IMR-90 (cell line): ENCODE measurements around the gene LGI1. TPM values are rescaled to one million over a fixed set of nuclear protein-coding genes. Genes with fewer than 3 reads are reported as not detected.
"Not testable (repeated sequence)": the region's sequence is repeated elsewhere in the genome, so short reads cannot be mapped to it uniquely, and the experiment has no call there.

ENCODE experiments used
- ATAC-seq: fragments of 200-7000 bp; cut with Tn5 transposase; 2 replicates; pipeline ENCODE4 v1.9.1; 2020; ENCODE audit warnings: low read depth, mild to moderate bottlenecking, moderate library complexity
- BruUV-seq: library from RNA; stranded (reverse); fragments of 400-500 nt; replicated peaks from 2 replicates; lab custom pipeline; 2021; lab: Mats Ljungman, UMichigan
- CTCF ChIA-PET: fragments of 300-600 bp; formaldehyde crosslinking; extraction: SDS; loops from one replicate; lab custom pipeline; 2021; ENCODE audit warnings: antibody characterized with exemption; lab: Yijun Ruan, JAX
- POLR2A ChIA-PET: fragments of 300-600 bp; sonication (Branson Sonifier 250); formaldehyde crosslinking; loops from one replicate; lab custom pipeline; 2022; ENCODE audit warnings: antibody characterized with exemption; ENCODE audit not compliant: unreplicated experiment; lab: Charles Lee
- DNase-seq: peaks from one replicate; pipeline ENCODE4 v3.0.0; 2013
- H2AFZ ChIP-seq: replicated peaks from 2 replicates; pipeline ENCODE3; 2013; ENCODE audit warnings: low read length, mild to moderate bottlenecking; ENCODE audit not compliant: poor library complexity
- H2AK5ac ChIP-seq: 2 replicates; pipeline ENCODE4 v1.6.1; 2013; ENCODE audit warnings: low read depth, low read length, inconsistent platforms
- H2AK9ac ChIP-seq: replicated peaks from 2 replicates; pipeline ENCODE3; 2013; ENCODE audit warnings: mild to moderate bottlenecking, low read depth, low read length, moderate library complexity; ENCODE audit not compliant: poor library complexity
- H2BK120ac ChIP-seq: 2 replicates; pipeline ENCODE4 v1.6.1; 2013; ENCODE audit warnings: low read depth, low read length, inconsistent platforms
- H2BK15ac ChIP-seq: 3 replicates; pipeline ENCODE4 v1.6.1; 2013; ENCODE audit warnings: low read depth, low read length, inconsistent platforms
- H2BK20ac ChIP-seq: 2 replicates; pipeline ENCODE4 v1.6.1; 2013; ENCODE audit warnings: low read depth, mild to moderate bottlenecking, inconsistent platforms, low read length, moderate library complexity
- H2BK5ac ChIP-seq: 2 replicates; pipeline ENCODE4 v1.6.1; 2013; ENCODE audit warnings: mild to moderate bottlenecking, low read depth, low read length, inconsistent platforms; ENCODE audit not compliant: poor library complexity, severe bottlenecking
- H3K14ac ChIP-seq: replicated peaks from 2 replicates; pipeline ENCODE4 v1.6.1; 2013; ENCODE audit warnings: low read depth, low read length, inconsistent platforms
- H3K18ac ChIP-seq: 2 replicates; pipeline ENCODE4 v1.6.1; 2013; ENCODE audit warnings: low read depth, low read length, control low read depth
- H3K23ac ChIP-seq: 2 replicates; pipeline ENCODE4 v1.6.1; 2013; ENCODE audit warnings: low read depth, low read length, inconsistent platforms
- H3K27ac ChIP-seq: 2 replicates; pipeline ENCODE4 v1.5.1; 2013; ENCODE audit warnings: mild to moderate bottlenecking, control low read depth, low read length; ENCODE audit not compliant: insufficient read depth
- H3K27me3 ChIP-seq: 2 replicates; pipeline ENCODE4 v1.6.1; 2013; ENCODE audit warnings: low read length; ENCODE audit not compliant: control insufficient read depth, insufficient read depth
- H3K36me3 ChIP-seq: 2 replicates; pipeline ENCODE4 v1.6.1; 2013; ENCODE audit warnings: low read length, mixed read lengths; ENCODE audit not compliant: control insufficient read depth, insufficient read depth
- H3K4ac ChIP-seq: 2 replicates; pipeline ENCODE4 v1.6.1; 2013; ENCODE audit warnings: low read depth, low read length, inconsistent platforms
- H3K4me1 ChIP-seq: 2 replicates; pipeline ENCODE4 v1.6.1; 2013; ENCODE audit warnings: low read length, mixed read lengths; ENCODE audit not compliant: control insufficient read depth, insufficient read depth
- H3K4me2 ChIP-seq: 2 replicates; pipeline ENCODE4 v1.6.1; 2013; ENCODE audit warnings: low read depth, mild to moderate bottlenecking, control low read depth, low read length, moderate library complexity
- H3K4me3 ChIP-seq: 2 replicates; pipeline ENCODE4 v1.5.1; 2013; ENCODE audit warnings: low read depth, mild to moderate bottlenecking, control low read depth, low read length, moderate library complexity; ENCODE audit not compliant: insufficient read depth
- H3K56ac ChIP-seq: 2 replicates; pipeline ENCODE4 v1.6.1; 2013; ENCODE audit warnings: low read length, inconsistent platforms; ENCODE audit not compliant: insufficient read depth; ENCODE audit errors: extremely low read depth
- H3K79me1 ChIP-seq, 2 experiments: 2 replicates each; pipeline ENCODE4 v1.6.1; 2013; ENCODE audit warnings: low read length in 2 of 2, inconsistent platforms in 1 of 2, low read depth in 1 of 2
- H3K9ac ChIP-seq: 2 replicates; pipeline ENCODE4 v1.6.1; 2013; ENCODE audit warnings: low read depth, low read length, control low read depth
- H3K9me1 ChIP-seq: 2 replicates; pipeline ENCODE4 v1.6.1; 2013; ENCODE audit warnings: low read length, inconsistent platforms; ENCODE audit not compliant: insufficient read depth
- H3K9me3 ChIP-seq: 2 replicates; pipeline ENCODE4 v1.6.1; 2013; ENCODE audit warnings: low read length; ENCODE audit not compliant: control insufficient read depth, insufficient read depth
- H4K20me1 ChIP-seq: 2 replicates; pipeline ENCODE4 v1.6.1; 2013; ENCODE audit warnings: low read length, inconsistent platforms; ENCODE audit not compliant: insufficient read depth
- H4K5ac ChIP-seq: 2 replicates; pipeline ENCODE4 v1.6.1; 2013; ENCODE audit warnings: mild to moderate bottlenecking, low read depth, low read length, control low read depth
- H4K8ac ChIP-seq, 2 experiments: 2 replicates each; pipeline ENCODE4 v1.6.1; 2013; ENCODE audit warnings: low read depth in 2 of 2, low read length in 2 of 2, control low read depth in 1 of 2, inconsistent platforms in 1 of 2
- H4K91ac ChIP-seq: 2 replicates; pipeline ENCODE4 v1.6.1; 2013; ENCODE audit warnings: low read depth, low read length, inconsistent platforms; ENCODE audit not compliant: insufficient read depth
- WGBS, 2 experiments: methylation state at CpG; one replicate each; pipeline versions ENCODE4 v1.1.5 to v1.1.7; 2013; ENCODE audit warnings: missing lambda C conversion rate in 2 of 2; ENCODE audit not compliant: insufficient read length in 1 of 2; ENCODE audit errors: extremely low coverage in 2 of 2; 5-methylcytosine and 5-hydroxymethylcytosine counted together
- dilution Hi-C: fragments of 300-500 bp; cut with HindIII; formaldehyde crosslinking; loops from one replicate; pipeline ENCODE4 v1.14.3; 2018; ENCODE audit warnings: low sequenced_read_pairs; ENCODE audit not compliant: unreplicated experiment
- in situ Hi-C: fragments of 300-500 bp; cut with MboI; formaldehyde crosslinking; loops from 3 replicates; pipeline ENCODE4 v1.14.3; 2019; ENCODE audit warnings: low sequenced_read_pairs, inconsistent platforms, mixed read lengths
- intact Hi-C: fragments of 100-400 bp; cut with micrococcal nuclease; formaldehyde crosslinking; loops from 2 replicates; pipeline ENCODE4 v1.10.0; 2022
- polyA plus RNA-seq, 3 experiments: library from polyadenylated mRNA; depleted of rRNA; stranded (reverse); fragments of >200 nt; gene quantifications; 2 replicates each; pipeline ENCODE4 v1.2.3, GENCODE V29; 2012; ENCODE audit warnings: low replicate concordance in 1 of 3
- total RNA-seq: library from RNA; depleted of rRNA; stranded (reverse); fragments of >200 nt; gene quantifications from 2 replicates; pipeline ENCODE4 v1.2.3, GENCODE V29; 2012

Gene LGI1
- total and polyA plus RNA-seq, 2 of the 4 experiments (the other 2 are of a cell fraction) = not detected

- ATAC-seq, H2AFZ ChIP-seq, H3K27ac ChIP-seq, H3K36me3 ChIP-seq, H4K8ac ChIP-seq, H3K4me3 ChIP-seq, intact Hi-C loops, H2BK20ac ChIP-seq, in situ Hi-C loops, H3K18ac ChIP-seq, H2BK15ac ChIP-seq, H3K9ac ChIP-seq, H4K5ac ChIP-seq, POLR2A ChIA-PET, H3K14ac ChIP-seq, dilution Hi-C loops, H3K4me2 ChIP-seq, H4K91ac ChIP-seq, H3K4me1 ChIP-seq, H3K23ac ChIP-seq, CTCF ChIA-PET, H2BK5ac ChIP-seq, H3K79me1 ChIP-seq, DNase-seq, BruUV-seq, H2AK5ac ChIP-seq, H3K9me3 ChIP-seq, H2BK120ac ChIP-seq, H3K4ac ChIP-seq, H3K56ac ChIP-seq, H2AK9ac ChIP-seq, H4K20me1 ChIP-seq, H3K27me3 ChIP-seq, H3K9me1 ChIP-seq: not testable (repeated sequence)
- no CpG with 5 or more reads among the region's 1 CpG for WGBS, 2 experiments
Measured at GRCh38 chr10:93831065-93831464, 73.3 kb downstream of the LGI1 start.
